NCI-H2107 treated with DMSO at 0.1 percent for 48 hours (cell line): ENCODE measurements around the gene RTEL1.
"Not testable (repeated sequence)": the region's sequence is repeated elsewhere in the genome, so short reads cannot be mapped to it uniquely, and the experiment has no call there.

Experiments used
- DNase-seq: peaks from one replicate; lab custom pipeline; 2025; ENCODE audit not compliant: unreplicated experiment; lab: John Stamatoyannopoulos, UW

The RTEL1 gene

DNA sequence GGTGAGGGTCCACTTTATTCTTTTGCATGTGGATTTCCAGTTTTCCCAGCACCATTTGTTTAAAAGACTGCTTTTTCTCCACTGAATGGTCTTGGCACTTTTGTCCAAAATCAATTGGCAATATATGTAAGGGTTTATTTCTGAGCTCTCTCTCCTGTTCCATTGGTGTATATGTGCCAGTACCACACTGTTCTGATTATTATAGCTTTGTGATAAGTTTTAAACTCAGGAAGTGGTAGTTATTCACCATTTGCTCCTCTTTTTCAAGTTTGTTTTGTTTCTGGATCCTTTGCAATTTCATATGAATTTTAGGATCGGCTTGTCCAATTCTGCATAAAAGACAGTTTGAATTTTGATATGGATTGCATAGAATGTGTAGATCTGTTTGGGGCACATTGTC is 54.1 kb downstream of the RTEL1 start:
- DNase-seq, result no peak

DNA sequence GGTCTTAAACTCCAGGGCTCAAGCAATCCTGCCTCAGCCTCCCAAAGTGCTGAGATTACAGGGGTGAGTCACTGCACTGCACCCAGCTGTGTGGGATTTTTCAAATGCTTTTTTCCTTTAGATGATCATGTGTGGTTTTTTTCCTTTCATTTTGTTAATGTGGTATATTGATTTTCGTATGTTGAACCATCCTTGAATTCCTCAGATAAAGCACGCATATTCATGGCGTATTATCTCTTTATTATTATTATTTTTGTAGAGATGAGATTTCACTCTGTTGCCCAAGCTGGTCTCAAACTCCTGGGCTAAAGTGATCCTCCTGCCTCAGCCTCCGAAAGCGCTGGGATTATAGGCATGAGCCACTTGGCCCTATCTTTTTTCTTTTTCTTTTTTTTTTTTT is 56.7 kb downstream of the RTEL1 start:
- no peak for DNase-seq

GRCh38 chr20:63718996-63719395 is 60.9 kb downstream of the RTEL1 start:
- no peak for DNase-seq

GRCh38 chr20:63722967-63723622 is 65.0 kb downstream of the RTEL1 start:
- not testable (repeated sequence) for DNase-seq

DNA sequence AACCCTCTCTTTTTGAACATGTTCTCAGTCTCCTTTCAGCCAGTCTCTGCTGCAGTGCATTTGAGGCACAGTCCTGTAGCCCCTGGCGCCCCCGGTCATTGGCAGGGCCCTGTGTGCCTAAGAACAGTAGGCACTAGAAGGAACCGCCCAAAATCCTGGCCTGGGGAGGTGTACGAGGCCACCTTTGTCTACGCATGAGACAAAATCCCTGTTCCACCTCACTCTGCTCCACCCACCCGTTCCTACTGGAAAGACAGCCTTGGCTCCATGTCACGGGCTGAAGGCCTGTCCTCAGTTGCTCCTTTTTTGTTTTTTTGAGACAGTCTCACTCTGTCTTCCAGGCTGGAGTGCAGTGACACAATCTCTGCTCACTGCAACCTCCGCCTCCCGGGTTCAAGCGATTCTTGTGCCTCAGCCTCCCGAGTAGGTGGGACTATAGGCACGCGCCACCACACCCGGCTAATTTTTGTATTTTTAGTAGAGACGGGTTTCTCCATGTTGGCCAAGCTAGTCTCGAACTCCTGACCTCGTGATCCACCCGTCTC is 72.1 kb downstream of the RTEL1 start:
- DNase-seq, result not testable (repeated sequence)

DNA sequence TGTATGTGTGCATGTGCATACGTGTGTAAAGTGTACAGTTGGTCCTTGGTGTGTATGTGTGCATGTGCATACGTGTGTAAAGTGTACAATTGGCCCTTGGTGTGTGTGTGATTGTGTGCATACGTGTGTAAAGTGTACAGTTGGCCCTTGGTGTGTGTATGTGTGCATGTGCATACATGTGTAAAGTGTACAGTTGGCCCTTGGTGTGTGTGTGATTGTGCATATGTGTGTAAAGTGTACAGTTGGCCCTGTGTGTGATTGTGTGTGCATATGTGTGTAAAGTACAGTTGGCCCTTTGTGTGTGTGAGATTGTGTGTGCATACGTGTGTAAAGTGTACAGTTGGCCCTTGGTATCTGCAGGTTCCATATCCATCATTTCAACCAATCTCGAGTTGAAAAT is 73.3 kb downstream of the RTEL1 start:
- no peak for DNase-seq

DNA sequence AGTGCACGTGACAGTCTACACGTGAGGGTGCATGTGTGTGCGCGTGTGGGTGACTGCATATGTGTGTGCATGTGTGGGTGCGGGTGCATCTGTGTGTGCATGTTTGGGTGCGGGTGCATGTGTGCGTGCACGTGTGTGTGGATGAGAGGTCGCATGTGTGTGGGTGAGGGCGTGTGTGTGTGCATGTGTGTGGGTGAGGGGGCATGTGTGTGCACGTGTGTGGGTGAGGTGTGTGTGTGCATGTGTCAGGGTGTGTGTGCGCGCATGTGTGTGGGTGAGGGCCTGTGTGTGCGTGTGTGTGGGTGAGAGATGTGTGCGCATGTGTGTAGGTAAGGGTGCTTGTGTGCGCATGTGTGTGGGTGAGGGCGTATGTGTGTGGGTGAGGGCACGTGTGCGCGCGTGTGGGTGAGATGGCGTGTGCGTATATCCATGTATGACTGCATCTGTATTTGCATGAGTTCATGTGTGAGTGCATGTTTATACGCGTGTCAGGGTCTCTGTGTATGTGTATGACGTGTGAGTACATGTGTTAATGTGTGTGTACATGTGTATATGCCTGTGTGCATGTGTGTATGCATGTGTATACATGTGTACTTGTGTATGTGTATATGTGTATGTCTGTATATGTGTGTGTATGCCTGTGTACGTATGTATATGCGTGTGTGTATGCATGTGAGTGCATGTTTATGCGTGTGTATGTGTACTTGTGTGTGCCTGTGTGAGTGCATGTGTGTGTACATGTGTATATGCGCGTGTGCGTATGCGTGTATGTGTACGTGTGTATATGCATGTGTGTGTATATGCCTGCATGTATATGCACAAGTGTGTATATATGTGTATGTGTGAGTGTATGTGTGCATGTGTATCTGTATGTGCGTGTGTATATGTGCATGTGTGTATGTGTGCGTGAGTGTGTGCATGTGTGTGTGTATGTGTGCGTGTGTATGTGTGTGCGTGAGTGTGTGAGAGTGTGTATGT is 74.3 kb downstream of the RTEL1 start:
- DNase-seq, result no peak

- DNase-seq, result no peak
Observed at GRCh38 chr20:63733117-63733516, 75.0 kb downstream of the RTEL1 start.

DNA sequence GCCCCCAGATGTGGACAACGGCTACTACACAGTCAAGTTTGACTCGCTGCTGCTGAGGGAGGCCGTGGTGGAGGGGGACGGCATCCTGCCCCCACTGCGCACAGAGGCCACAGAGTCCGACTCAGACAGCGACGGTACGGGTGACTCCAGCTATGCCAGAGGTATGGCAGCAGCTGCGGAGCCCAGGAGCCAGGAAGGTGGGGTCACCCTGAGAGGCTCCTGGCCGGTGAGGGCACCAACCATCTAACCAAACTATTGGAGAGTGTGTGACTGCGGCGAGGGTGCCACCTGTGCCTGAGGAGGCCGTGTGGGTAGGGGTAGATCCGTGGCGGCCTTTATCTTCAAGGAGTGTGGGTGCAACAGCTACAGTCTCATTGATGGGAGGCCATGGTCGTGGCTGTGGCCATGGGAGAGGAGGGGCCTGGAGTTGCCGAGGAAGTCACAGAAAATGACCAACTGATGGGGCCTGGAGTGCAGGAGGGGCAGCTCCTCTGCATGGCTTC is 75.5 kb downstream of the RTEL1 start:
- DNase-seq, result no peak

DNA sequence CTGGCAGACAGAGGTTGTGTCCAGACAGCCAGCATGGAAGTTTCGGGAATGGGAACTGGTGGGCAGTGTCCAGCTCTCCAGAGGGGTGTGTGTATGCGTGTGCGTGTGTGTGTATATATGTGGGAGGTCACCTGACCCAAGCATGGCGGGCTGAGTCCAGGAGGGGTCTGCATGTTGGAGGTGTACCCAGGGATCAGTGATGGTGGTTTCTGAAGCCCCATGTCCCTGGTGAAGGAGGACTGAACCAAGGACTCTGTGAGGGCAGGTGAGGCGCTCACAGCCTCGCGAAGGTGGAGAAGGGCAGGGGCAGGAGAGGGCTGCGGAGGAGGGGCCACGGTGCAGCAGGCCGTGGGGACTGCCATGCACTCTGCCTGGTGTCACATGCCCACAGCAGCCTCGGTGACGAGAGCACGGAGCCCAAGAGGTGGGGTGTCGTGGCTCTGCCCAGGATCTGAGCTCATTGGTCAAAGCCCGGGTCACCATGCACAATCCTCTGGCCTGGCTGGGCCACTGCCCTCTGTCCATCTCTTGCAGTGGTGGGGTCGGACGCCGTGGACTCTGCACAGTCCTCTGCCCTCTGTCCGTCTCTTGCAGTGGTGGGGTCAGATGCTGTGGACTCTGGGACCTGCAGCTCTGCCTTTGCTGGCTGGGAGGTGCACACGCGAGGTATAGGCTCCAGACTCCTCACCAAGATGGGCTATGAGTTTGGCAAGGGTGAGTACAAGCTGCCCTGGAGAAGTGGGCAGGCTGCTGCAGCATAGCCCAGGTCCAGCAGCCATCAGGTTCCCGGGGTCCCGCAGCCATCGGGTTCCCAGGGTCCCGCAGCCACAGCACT is 76.2 kb downstream of the RTEL1 start:
- no peak for DNase-seq

GRCh38 chr20:63734946-63735858 is 77.1 kb downstream of the RTEL1 start:
- DNase-seq, result no peak

GRCh38 chr20:63735859-63736718 is 78.0 kb downstream of the RTEL1 start, which contains the start of gene LIME1:
TSS of gene LIME1 (plus strand) at chr20:63736664. CDS start at chr20:63737550, 886 bp downstream.
- DNase-seq, result no peak

DNA sequence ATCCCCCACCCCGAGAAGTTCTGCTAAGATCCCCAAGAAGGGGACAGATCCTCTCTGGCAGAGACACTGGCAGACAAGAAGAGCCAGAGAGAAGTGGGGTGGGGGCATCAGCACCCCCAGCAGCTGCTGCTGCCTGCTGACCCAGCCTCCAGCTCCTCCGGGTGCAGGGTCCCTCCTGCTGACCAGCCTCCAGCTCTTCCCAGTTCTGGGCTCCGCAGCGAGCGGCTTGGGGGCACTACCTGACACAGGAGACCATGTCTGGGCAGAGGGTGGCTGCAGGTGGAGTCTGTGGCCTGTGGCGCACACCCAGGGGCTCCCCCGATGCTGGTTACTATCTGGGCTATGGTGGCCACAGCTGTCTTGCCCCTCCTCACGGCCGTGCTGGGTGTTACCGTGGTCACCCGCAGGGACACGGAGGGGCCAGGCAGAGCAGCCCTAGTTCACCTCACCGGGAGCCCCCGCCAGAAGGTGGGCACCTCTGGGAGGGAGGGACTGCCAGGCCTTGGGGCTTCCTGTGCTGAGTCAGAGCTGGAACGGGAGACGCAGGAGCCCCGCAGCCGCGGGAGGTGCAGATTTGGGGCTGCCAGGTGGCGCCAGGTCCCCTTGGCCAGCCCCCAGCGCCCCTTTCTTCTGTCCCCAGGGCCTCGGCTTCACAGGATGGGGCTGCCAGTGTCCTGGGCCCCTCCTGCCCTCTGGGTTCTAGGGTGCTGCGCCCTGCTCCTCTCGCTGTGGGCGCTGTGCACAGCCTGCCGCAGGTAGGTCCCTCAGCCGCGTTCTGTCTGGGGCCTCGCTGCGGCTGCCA is 79.0 kb downstream of the RTEL1 start:
- DNase-seq, result no peak

GRCh38 chr20:63737695-63737944 is 79.5 kb downstream of the RTEL1 start:
- no peak for DNase-seq

DNA sequence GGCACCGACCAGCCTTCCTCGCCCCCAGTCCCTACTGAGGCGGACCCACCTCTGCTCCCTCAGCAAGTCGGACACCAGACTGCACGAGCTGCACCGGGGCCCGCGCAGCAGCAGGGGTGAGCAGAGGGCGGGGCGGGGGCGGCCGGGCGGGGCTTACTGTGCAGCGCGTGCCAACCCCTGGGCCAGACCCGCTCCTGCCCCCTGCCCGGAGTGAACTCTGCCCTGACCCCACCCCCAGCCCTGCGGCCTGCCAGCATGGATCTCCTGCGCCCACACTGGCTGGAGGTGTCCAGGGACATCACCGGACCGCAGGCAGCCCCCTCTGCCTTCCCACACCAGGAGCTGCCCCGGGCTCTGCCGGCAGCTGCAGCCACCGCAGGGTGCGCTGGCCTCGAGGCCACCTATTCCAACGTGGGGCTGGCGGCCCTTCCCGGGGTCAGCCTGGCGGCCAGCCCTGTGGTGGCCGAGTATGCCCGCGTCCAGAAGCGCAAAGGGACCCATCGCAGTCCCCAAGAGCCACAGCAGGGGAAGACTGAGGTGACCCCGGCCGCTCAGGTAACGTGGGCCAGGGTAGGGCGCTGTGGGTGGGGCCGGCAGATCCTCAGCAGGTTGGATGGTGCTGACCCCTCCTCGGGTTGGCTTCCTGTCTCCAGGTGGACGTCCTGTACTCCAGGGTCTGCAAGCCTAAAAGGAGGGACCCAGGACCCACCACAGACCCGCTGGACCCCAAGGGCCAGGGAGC is 80.0 kb downstream of the RTEL1 start:
- no peak for DNase-seq

GRCh38 chr20:63738687-63739129 is 80.6 kb downstream of the RTEL1 start:
- DNase-seq, result no peak
